NCI-H446 treated with DMSO at 0.1 percent for 48 hours (cell line): ENCODE results near the gene BCL11B.

ENCODE experiments used
- DNase-seq: peaks from one replicate; lab custom pipeline; 2025; lab: John Stamatoyannopoulos, UW

BCL11B gene

DNA sequence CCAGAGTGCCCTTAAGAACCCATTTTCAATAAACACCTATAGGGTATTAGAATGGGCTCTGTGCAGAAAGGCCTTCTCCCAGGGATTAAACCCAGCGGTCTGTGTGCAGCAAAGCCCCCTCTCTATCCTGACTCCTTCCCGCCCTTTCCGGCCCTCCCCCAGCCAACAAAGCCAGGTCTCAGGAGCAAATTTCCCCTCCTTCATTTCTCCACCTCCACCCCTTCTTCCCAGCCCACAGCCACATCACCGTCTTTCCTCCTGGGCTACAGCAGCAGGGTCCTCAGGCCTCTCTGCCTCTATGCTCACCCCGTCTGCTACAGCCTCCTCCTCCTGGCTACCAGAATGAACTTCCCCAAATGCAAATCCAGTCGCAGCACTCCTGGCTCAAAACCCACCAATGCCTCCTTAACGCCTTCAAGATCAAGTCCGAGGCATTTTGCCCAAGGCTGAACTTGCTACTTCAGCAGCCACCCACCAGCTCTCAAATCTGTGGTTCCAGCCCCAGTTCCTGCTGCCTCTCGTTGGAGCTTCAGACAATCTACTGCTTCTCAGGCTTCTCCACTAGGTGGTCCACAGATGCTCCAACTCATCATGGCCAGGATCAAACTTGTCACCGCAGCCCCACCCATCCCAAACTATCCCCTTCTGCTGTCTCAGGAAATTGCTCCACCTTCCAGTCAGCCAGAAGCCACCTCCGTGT, 134.8 kb downstream of the BCL11B start:
- no peak for DNase-seq

DNA sequence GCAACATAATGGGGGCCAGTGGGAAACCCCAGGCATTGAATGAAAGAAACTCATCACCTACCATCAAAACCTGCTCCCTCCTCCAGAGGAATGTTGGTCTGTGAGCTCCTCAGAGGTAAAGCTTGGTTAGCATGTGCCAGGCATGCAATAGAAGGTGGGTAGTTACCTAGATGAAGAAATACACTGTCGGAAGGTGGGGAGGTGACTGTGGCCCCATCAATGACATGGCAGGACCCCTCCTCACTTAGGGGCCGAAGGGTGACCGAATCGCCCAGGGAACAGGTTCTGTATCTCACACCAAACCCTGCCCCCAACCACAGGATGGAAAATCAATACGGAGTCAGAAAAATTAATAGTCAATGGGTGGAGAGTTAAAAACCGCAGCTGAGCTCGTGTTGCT, 135.6 kb downstream of the BCL11B start:
- no peak for DNase-seq

DNA sequence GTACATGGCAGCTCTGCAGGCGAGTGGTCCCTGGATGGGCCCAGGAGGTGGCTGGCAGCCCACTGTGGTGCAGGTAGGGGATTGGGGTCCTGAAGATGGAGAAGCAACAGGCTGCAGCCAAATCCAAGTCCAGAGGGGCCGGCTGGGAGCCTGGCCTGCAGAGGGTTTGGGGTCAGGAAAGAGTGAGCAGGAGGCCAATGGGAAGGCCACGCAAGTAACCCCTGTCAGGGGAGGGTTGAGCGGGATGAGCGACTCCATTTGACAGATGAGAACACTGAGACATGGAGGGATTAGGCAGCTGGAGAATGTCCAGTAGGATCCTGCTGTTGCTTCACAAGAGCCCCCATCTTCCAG, 136.0 kb downstream of the BCL11B start:
- no peak for DNase-seq

DNA sequence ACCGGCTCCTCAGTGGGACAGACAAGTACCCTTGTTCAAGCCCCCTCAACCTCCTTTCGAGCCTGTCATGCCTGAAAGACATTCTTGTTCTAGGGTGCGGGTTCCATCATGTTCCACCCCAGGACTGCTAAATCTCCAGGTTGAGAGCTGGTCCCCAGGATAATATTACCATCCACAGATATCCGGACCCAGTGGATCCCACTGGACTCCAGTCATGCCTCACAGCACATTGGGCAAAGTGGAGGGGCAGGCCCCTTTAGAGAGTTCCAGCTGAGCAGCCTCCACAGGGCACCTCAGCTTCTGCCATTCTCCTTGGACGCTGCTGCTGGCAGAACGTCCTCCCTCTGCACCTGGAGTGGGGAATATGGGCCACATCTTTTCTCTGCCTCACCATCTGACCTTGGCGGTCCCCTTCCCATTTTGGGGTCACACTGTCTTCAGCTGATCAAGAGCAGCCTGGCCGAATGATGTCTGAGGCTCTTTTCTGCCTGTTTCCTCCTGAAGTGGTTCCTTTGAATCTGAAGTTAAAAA, 137.4 kb downstream of the BCL11B start:
- no peak for DNase-seq

DNA sequence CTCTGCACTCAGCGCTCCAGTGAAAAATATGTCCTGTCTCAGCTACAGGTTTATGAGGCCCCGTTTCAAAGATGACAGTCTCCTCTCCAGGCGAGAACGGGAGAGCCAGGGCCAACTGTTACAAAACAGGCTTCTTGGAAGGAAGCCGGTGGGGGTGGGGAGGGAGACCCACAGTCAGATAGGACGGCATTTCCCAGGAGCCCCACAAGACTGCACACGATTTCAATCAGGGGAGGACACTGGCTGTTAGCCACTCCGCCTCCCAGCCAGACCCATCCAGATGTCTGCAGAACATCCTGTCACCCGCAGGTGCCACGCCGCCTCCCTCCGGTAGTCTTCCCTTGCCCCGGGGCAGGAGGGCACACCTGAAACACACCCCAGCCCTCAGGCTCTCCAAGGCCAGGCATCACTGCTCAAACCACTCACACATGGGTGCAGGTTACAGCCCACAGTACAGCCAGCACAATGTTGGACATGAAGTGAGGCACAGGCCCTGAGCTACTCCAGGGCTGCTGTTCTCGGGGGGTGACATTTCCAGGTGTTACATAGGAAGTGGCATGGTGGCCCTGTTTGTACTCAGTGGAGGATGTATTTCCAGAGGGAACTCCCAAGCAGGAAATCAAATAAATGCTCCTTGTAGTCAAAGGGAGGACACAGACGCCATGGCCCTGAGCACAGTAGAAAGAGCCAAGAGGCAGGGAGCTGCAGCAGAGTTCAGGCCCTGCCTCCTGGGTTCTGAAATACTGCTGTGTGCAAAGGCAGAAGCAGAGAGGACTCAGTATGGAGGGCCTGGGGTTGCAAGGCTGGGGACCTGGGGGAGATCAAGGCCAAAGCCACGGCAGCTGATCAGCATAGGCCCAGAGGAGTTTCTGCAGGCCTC, 138.1 kb downstream of the BCL11B start:
- DNase-seq: no peak

DNA sequence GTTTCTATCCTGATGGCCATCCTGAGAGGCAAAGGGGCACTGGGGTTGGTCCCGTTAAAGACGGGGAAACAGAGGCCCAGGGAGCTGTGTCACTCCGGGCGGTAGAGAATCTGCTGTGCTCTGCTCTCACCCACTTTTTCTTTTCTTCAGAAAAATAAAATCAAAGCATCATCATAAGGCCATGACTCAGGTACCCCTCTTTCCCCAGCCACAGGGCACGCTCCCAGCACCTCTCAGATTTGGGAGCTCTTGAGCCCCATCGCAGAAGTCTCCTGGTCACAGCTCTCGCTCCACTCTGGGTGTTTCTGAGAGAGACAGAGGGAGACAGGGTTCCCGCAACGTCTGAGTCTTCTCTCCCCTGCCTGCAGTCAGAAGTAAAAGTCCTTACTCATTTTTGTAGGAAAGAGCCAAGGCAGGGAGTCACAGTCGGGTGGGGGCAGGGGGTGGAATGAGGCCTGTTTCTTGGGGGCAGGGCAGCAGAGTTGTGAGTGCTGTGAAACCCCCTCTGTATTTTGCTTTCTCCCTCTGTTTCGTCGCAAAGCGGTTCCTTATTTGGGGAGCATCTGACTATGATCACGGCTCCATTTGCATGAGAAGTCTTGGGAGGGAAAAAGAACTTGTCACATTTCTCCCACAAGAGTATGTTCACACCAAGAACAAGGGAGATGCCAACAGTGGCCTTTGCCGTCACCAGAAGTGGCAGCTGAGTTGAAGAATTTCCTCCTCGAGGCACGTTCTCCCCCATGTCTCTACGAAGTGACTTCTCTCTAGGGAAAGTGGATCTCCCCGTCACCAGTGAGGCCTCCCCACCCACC, 139.0 kb downstream of the BCL11B start:
- DNase-seq: no peak

DNA sequence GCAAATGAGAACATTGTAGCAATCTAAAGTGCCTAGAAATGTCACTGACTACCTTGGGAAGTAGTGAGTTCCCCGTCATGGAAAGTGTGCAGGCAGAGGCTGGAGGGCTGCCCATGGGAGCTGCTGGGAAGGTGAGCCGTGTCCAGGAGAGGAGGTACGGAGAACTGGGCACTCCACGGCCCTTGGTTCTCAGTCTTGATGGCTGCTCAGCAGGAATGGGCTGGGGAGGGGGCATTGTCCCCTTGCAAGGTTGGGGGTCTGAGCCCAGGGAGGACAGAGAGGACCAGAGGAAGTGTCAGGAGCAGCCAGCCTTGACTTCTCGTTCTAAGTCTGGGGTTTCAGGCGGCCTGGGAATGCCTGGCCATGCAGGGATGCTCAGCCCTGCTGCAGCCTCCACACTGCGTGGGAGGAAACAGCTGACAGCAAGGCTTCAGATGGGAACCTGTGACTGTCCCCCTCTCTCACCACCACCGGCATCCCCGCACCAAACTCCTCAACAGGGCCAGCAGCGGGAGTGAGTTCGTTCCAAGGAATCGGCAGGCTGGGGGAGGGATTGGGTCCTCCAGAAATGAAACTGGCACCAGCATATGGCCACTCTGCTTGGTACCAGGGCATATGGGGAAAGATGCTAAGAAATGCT, 140.2 kb downstream of the BCL11B start:
- DNase-seq: no peak

DNA sequence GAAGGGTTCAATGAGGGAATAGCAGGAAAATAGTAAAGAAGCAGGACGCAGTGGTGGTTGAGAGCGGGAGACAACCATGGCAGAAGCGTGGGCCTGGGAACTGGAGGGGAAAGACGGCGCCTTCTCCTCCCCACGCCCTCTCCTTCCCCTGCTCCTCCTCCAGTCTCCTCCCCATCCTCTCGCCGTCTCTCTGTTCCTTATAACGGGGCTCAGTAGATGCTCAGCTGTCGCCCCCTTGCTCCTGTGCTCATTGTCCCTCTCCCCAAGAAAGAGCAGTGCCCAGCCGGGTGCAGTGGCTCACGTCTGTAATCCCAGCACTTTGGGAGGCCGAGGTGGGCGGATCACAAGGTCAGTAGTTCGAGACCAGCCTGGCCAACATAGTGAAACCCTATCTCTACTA, 142.0 kb downstream of the BCL11B start:
- no peak for DNase-seq

DNA sequence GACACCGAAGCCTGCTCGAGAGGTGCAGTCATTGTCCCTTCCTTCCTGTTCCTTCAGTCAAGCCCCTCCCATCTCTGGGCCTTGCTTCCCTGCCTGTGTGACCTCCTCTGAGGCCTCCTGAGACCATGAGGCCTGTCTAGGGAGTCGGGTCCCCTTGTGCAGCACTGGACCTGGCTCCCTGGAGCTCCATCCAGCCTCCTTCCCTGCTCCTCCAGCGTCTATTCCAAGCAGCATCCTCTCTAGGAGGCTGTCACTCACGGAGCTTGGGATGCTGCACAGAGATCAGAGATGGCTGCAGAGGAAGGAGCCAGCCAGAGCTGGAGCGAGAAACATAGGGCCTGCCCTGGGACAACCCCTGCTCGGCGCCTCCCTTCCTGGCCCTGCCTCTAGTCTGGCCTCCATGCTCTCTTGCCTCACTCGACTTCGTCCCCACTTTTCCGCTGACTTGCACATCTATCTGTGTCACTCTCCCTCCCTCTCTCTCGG, 142.7 kb downstream of the BCL11B start:
- no peak for DNase-seq

DNA sequence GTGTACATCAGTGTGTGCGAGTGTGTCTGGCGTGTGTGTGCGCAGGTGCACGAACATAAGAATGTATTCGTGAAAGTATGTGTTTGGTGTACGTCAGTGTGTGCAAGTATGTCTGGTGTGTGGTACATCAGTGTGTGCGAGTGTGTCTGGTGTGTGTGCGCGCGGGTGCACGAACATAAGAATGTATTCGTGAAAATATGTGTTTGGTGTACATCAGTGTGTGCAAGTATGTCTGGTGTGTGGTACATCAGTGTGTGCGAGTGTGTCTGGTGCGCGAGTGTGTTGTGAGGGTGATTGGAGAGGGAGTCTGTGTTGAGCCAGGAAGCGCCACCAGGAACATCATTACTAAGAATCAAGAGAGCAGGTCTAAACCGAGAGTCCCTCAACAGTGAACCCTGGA, 143.8 kb downstream of the BCL11B start:
- no peak for DNase-seq

DNA sequence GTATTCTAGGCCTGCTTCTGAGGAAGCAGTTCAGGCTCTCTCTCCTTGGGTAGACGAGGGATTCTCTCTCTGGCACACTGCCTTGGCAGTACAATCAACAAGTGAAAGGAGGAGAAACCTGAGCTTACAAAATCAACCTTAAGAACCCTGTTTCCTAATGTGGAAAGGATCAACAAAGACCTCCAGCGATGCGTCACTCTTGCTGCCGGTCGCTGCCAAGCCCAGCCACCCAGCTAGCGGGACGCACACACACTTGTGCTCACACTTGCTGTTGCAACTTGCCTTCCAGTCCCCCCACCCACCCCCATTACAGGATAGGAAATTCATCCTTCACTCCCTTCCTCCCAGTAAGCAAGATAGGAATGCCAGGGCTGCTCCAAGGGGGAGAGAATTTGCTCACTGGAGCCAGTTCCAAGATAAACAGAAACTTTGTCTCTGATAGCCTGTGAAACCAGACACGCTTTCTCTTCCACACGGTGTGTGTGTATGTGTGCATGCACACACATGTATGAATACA, 144.3 kb downstream of the BCL11B start:
- no peak for DNase-seq

DNA sequence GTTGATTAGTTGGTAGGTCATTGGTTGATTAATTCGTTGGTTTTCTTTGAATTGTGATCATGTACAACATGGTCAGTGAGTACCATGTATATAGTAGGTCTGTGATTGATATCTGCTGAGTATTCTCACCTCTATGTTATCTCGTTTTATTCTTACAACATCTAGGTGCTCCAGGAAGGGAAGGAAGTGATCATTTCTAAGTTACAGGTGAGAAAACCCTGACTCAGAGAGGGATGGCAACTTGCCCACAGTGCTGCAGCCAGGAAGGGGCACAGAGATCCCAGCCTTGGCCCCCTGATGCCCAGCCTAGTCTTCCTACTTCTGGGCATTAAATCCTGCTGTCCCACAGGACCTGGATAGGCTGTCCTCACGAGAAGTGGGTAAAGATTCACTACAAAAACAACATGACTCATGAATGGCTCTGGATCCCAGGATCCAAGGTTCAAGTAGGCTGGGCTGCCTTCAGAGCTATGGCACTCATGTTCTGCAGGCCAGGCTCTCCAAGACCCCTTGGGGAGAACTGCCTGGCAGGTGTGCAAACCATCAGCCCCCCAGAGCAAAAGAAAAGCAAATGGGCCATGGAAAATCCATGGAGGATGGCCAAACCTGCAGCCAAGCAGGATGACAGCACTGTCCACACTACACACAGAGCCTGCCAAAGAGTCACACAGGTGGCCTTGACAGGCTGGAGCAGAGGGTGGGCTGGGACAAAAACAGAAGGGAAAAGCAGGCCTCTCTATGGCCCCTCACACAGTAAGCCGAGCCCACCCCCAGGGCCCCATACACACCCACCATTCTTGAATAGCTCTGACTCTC, 146.2 kb downstream of the BCL11B start:
- DNase-seq: no peak

DNA sequence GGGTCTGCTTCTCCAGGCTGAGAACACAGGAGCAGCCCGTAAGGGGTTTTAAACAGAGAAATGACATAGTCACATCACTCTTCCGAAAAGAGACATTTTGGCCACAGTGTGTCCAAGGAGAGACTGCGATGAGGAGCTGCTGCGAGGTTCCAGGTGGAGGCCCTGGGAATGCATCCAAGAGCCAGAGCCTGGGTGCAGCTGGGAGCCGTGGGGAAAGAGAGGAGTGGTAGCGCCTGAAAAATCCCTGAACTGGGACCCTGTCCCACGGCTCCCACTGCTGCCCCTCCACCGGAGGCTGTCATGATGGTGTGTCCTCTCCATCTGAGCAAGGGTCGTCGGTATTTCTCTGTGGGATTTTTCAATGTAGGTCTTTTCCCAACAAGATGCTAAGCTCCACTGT, 146.9 kb downstream of the BCL11B start:
- DNase-seq: no peak

DNA sequence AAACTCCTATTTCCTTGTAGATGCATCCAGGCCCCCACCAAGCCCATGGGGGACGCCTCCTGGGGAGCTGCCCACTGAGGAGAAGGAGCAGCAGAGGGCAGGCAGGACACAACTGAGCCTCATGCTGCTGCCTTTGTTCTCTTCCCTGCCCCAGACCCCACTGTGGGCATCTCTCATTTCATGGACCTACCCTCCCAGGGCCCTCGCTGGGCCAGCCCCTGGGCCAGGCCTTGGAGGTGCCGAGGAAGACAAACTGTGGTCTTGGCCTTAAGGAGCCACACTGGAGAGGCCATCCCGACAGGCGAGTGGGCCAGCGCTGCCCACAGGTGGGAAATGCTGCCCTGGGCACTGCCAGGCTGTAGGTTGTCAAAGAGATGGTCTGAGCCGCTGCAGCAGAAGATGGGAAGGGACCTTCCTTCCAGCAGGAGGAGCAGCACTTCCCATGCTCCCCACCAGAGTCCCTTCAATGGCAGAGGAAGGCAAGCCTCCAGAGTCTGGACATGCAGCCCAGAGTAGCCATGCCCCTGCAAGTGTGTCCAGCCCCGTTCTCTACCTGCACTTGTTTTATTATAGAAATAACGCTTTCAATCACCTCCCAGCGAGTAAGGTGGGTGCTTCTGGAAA, 147.4 kb downstream of the BCL11B start:
- DNase-seq: no peak

DNA sequence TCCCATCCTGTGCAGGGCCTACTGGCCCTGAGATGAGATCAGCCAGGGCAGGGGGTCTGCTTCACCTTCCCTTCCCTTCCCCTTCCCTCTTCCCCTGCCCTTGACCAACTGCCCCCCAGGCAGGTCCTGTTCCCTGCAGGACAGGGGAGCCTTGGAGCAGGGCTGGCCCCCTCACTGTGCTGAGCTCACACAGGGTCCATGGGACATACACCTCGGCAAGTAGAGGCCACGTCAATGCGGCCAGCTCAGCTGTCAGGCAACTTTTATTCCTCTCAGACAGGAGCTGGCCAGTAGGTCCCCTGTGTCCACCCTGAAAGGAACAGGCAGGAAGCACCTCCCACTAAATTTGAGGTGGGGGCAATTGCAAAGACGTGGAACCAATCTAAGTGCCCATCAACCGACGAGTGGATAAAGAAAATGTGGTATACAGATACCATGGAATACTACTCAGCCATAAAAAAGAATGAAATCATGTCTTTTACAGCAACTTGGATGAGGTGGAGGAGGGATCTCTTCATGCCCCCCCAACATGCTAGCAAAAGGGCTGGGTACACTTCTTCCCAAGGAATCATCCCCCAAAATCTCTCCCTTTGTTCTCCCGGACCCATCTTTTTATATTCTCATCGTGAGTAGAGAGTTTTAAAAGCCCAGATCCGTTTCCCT, 148.7 kb downstream of the BCL11B start:
- DNase-seq: no peak

DNA sequence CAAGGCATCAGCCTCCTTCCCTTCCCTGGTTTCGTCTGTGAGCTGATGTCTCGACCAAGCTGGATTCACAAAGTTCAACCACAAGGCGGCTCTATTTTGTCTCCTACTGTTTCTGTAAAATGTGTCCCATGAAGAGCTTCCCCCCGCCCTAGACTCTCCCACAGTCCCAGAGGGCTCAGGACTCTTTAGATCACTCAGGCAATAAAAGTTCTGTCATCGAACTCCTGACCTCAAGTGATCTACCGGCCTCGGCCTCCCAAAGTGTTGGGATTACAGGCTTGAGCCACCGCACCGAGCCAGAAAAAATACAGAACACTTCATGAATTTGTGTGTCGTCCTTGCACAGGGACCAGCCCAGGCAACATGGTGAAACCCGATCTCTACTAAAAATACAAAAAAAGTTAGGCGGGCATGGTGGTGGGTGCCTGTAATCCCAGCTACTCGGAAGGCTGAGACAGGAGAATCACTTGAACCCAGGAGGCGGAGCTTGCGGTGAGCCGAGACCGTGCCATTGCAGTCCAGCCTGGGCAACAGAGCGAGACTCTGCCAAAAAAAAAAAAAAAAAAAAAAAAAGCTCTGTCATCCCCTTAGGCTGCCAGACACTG, 149.4 kb downstream of the BCL11B start:
- no peak for DNase-seq

DNA sequence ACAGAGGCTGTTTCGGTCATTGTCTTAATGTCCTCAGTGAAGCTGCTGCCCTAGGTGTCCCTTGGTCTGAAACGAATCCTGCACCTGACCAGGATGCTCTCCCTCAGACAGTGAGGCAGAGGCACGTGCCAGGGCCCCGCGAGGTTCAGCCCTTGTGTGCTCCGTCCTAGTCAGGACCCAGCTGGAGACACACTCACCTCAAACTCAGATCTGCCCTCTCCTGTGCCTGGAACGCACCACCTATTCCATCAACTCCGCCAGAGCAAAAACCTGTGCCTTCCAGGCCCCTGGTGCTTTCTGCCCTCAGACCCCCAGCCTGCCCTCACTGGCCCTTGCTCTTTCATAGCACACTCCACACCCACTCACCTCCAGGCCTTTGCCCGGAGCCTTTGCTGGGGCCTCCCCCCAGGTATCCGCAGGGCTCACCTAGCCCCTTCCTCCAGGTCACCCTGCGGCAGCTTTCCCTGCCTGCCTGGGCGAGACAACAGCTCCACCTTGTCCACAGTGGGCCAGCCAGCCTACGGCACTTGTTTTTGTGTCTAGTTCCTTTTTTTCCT, 150.6 kb downstream of the BCL11B start:
- no peak for DNase-seq

DNA sequence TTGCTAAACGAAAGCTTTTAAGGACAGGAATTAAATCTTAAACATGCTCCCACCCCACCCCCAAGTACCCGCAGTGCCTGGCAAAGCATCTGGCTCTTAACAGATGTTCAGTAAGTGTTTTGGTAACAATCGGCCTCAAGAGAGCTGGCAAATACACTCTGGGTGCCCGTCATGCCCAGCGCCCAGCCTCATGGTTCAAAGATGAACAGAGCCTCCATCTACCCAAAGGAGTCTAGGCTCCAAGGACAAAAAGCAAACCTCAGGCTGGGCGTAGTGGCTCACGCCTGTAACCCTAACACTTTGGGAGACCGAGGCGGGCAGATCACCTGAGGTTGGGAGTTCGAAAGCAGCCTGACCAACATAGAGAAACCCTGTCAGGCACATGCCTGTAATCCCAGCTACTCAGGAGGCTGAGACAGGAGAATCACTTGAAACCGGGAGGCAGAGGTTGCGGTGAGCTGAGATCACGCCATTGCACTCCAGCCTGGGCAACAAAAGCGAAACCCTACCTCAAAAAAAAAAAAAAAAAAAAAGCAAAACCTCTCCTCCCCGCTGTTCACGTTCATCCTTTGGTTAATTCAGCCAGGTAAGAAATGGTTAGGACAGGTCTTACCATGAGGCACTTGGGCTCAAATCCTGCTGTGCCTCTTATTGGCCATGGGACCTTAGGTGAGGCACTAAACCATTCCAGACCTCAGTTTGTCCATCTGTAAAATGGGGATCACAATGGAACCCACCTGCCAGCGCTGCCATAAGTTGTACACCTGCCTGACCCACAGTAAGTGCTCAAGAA, 151.3 kb downstream of the BCL11B start:
- DNase-seq: no peak
